Activated CD4-positive, CD25-positive, alpha-beta regulatory T cell treated with anti-CD3 and anti-CD28 coated beads, Interleukin-2, amount 50 U/mL, for 72 hours (primary cell): ENCODE results near the gene ERC1.
"Not testable (repeated sequence)": the region's sequence is repeated elsewhere in the genome, so short reads cannot be mapped to it uniquely, and the experiment has no call there.

ENCODE experiments used
- DNase-seq: peaks from one replicate; pipeline ENCODE4 v3.0.0; 2021

ERC1 gene

GRCh38 chr12:1338483-1339177 lies 347.6 kb downstream of the ERC1 start:
- no peak for DNase-seq

GRCh38 chr12:1339178-1339541 lies 348.1 kb downstream of the ERC1 start:
- not testable (repeated sequence) for DNase-seq

GRCh38 chr12:1339618-1340319 lies 348.7 kb downstream of the ERC1 start:
- DNase-seq: no peak

- DNase-seq: not testable (repeated sequence)
Measured at GRCh38 chr12:1341270-1341669, 350.2 kb downstream of the ERC1 start.

- no peak for DNase-seq
Measured at GRCh38 chr12:1343422-1343821, 352.4 kb downstream of the ERC1 start.

- DNase-seq: no peak
Measured at GRCh38 chr12:1344245-1344644, 353.2 kb downstream of the ERC1 start.

GRCh38 chr12:1346126-1346525 lies 355.1 kb downstream of the ERC1 start:
- no peak for DNase-seq

GRCh38 chr12:1347294-1347693 lies 356.3 kb downstream of the ERC1 start:
- DNase-seq: no peak

- DNase-seq: no peak
Measured at GRCh38 chr12:1348606-1349005, 357.6 kb downstream of the ERC1 start.

- no peak for DNase-seq
Measured at GRCh38 chr12:1350055-1350933, 359.3 kb downstream of the ERC1 start.

GRCh38 chr12:1350934-1351240 lies 359.9 kb downstream of the ERC1 start:
- DNase-seq: no peak

- no peak for DNase-seq
Measured at GRCh38 chr12:1351926-1352325, 360.9 kb downstream of the ERC1 start.

GRCh38 chr12:1353451-1353850 lies 362.4 kb downstream of the ERC1 start:
- no peak for DNase-seq

- no peak for DNase-seq
Measured at GRCh38 chr12:1355396-1355795, 364.4 kb downstream of the ERC1 start.

- not testable (repeated sequence) for DNase-seq
Measured at GRCh38 chr12:1355871-1356270, 364.8 kb downstream of the ERC1 start.

GRCh38 chr12:1356285-1356684 lies 365.3 kb downstream of the ERC1 start:
- no peak for DNase-seq

- no peak for DNase-seq
Measured at GRCh38 chr12:1357171-1357570, 366.1 kb downstream of the ERC1 start.

- DNase-seq: no peak
Measured at GRCh38 chr12:1357711-1358110, 366.7 kb downstream of the ERC1 start.

GRCh38 chr12:1360441-1361210 lies 369.6 kb downstream of the ERC1 start:
- no peak for DNase-seq

- DNase-seq: no peak
Measured at GRCh38 chr12:1362143-1362662, 371.2 kb downstream of the ERC1 start.

GRCh38 chr12:1365703-1366102 lies 374.7 kb downstream of the ERC1 start:
- DNase-seq: no peak

GRCh38 chr12:1367331-1368291 lies 376.6 kb downstream of the ERC1 start:
- no peak for DNase-seq
